ENCODE measurements around the gene TLR7.

DNA sequence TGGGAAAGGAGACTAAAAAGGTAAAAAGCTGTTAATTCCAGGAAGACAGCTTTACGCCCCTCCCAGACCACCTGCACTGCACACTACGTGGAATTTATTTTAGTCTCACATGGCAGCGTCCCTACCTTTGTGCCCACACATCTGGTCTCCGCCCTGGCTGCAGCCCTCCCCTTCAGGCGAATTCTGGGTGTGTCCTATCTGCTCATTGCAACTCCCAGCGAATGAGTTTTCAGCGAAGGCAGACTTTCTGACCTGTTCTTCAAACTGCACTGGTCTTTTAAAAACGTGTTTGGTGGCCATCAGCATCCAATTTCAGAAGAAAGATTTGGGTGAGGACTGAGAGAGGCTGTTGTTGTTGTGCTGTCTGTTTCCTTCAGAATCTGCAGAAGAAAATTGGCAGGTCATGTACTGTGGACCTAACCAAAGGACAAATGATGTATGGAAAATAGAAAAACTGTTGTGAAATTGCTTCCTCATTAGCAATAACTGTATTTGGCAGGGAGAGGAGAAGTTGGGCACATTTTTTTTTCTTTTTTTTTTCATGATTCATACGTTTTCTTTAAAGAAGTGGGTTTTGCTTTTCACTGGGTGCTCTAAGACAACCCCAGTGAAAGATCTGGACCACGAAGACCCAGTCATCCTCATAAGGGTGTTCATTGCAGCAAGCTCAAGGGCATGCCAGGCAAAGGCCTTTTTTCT is 43.7 kb downstream of the TLR7 start:
- TF ChIP-seq SUZ12 (IDR thresholded peaks at IDR 0.05) (no peak), CTBP1 (IDR thresholded peaks at IDR 0.05; ENCODE audit: borderline replicate concordance) (no peak), ELF4 (IDR thresholded peaks at IDR 0.05) (no peak), BHLHE40 (IDR thresholded peaks at IDR 0.05; ENCODE audit: borderline replicate concordance) (no peak), ZNF384 (IDR thresholded peaks at IDR 0.05) (no peak), FOXK2 (IDR thresholded peaks at IDR 0.05) (no peak), FOXM1 (IDR thresholded peaks at IDR 0.05; ENCODE audit: borderline replicate concordance) (no peak), FOXA1 (IDR thresholded peaks at IDR 0.05) (no peak), HDGF (IDR thresholded peaks at IDR 0.05; ENCODE audit: borderline replicate concordance) (no peak)
- TF ChIP-seq, protein P1, sequence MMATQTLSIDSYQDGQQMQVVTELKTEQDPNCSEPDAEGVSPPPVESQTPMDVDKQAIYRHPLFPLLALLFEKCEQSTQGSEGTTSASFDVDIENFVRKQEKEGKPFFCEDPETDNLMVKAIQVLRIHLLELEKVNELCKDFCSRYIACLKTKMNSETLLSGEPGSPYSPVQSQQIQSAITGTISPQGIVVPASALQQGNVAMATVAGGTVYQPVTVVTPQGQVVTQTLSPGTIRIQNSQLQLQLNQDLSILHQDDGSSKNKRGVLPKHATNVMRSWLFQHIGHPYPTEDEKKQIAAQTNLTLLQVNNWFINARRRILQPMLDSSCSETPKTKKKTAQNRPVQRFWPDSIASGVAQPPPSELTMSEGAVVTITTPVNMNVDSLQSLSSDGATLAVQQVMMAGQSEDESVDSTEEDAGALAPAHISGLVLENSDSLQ (IDR thresholded peaks at IDR 0.05) = no peak
